Sigmoid colon (tissue), 7 donors: Measurements from ENCODE around the gene KREMEN1. TPM values are rescaled to one million over a fixed set of nuclear protein-coding genes. Genes with fewer than 3 reads are reported as not detected.
"Not testable (repeated sequence)": the region's sequence is repeated elsewhere in the genome, so short reads cannot be mapped to it uniquely, and the experiment has no call there.

ENCODE experiments used
- DNase-seq: peaks from one replicate; pipeline ENCODE4 v3.0.0-alpha.2; 2019
- H3K27ac ChIP-seq, 4 donors: fragments of 200-600 bp; sonication (generic); one replicate each; pipeline ENCODE4 v1.5.1; 2016 to 2019; ENCODE audit warnings: mild to moderate bottlenecking in 1 of 4
- H3K27me3 ChIP-seq, 3 donors: fragments of 200-600 bp; sonication (generic); one replicate each; pipeline ENCODE4 v1.5.1; 2019; ENCODE audit warnings: mild to moderate bottlenecking in 1 of 3
- H3K36me3 ChIP-seq, 4 donors: fragments of 200-600 bp; sonication (generic); one replicate each; pipeline ENCODE4 v1.5.1; 2016 to 2019
- H3K4me1 ChIP-seq, 4 donors: fragments of 200-600 bp; sonication (generic); one replicate each; pipeline ENCODE4 v1.5.1; 2017 to 2019
- H3K4me3 ChIP-seq, 4 donors: fragments of 200-600 bp; sonication (generic); one replicate each; pipeline ENCODE4 v1.5.1; 2017 to 2019; ENCODE audit warnings: mild to moderate bottlenecking in 2 of 4, moderate library complexity in 1 of 4
- H3K9me3 ChIP-seq, 4 donors: fragments of 200-600 bp in 3 of 4; sonication (generic) in 3 of 4; one replicate each; pipeline versions ENCODE4 v1.5.1 to v1.6.1; 2013 to 2019
- EP300 ChIP-seq, 4 donors: sonication (generic); formaldehyde crosslinking; IDR thresholded peaks; one replicate each; pipeline ENCODE4 v1.6.1; 2017; ENCODE audit warnings: antibody characterized with exemption in 4 of 4
- POLR2A ChIP-seq, 2 donors: fragments of 450-650 bp; IDR thresholded peaks; one replicate each; pipeline ENCODE4 v1.6.1; 2016; ENCODE audit warnings: antibody characterized with exemption in 2 of 2, mild to moderate bottlenecking in 2 of 2, moderate library complexity in 2 of 2
- POLR2AphosphoS5 ChIP-seq, 4 donors: sonication (generic); formaldehyde crosslinking; IDR thresholded peaks; one replicate each; pipeline ENCODE4 v1.6.1; 2017; ENCODE audit warnings: antibody characterized with exemption in 4 of 4
- WGBS, 2 donors: extraction: QIAGEN DNeasy Blood & Tissue Kit; methylation state at CpG; one replicate each; pipeline ENCODE4 v1.1.7; 2013; 5-methylcytosine and 5-hydroxymethylcytosine counted together
- intact Hi-C: fragments of 100-400 bp; cut with DNase I; formaldehyde crosslinking; loops from one replicate; pipeline ENCODE4 v1.15.1; 2023
- polyA plus RNA-seq, 3 donors: library from polyadenylated mRNA; stranded (reverse); fragments of 200-250 nt; gene quantifications; one replicate each; pipeline ENCODE4 v1.2.3, GENCODE V29; 2013
- total RNA-seq, 4 donors: library from RNA; depleted of rRNA; stranded (reverse); fragments of >200 nt; gene quantifications; one replicate each; pipeline ENCODE4 v1.1.0, GENCODE V29; 2016
- TF ChIP-seq, protein P1 (sequence below), 4 experiments: fragments of 450-650 bp in 3 of 4; fragments of 200-600 bp in 1 of 4; IDR thresholded peaks; one replicate each; pipeline ENCODE4 v1.5.1; 2016 to 2019; ENCODE audit warnings: antibody characterized with exemption in 4 of 4, mild to moderate bottlenecking in 3 of 4, moderate library complexity in 2 of 4
- donor health status: healthy with polysubstance abuse.
- donor health status: Bipolar disorder and iron deficiency.
- donor health status: healthy.

The KREMEN1 gene
- total and polyA plus RNA-seq, 7 donors, result 4.2 to 13.2 (median 6.7) TPM

DNA sequence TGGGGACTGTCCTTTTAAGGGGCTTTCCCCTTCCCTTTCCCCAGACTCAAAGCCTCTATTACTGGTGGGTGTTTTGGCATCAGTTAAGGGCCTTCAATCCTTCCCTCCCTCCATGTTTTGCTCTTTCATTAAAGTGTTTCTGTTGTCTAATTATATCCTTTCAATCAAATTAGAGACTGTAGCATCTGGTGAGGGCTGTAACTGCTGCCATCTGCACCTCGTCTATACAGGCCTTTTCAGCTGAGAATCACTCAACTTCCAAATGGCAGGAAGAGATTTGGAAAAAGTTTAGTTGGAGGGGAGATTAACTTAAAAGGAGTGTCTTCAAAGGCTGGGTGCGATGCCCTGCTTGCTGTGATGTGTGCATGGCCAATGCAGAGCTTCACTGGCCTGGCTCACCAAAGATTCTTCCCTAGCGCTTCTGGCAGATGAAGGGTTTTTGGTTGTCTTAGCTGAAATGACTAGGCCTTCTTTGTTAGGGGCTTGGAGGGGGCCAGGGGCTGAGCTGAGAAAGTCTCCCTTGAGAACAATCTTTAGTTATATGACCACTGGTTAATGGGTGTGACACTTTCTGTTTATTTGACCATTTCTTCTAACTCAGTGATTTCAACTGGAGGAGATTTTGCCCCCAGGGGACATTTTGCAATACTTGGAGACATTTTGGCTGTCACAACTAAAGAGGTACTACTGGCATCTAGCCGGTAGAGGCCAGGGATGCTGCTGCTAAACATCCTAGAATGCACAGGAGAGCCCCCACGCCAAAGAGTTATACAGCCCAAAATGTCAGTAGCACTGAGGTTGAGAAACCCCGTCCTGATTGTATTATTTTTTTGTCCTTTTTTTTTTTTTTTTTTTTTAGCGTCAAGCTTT lies 7.5 kb downstream of the KREMEN1 start:
- H3K36me3 ChIP-seq, result no peaks in the 10 kb centered on the region
- H3K9me3 ChIP-seq, result no peaks in the 10 kb centered on the region
- peak overlapping the region in 1 of 4 donors; percentile 14 for H3K27ac ChIP-seq
- WGBS, 2 donors, result 75 to 86% methylated on average over 7 of the region's 7 CpGs
- H3K4me1 ChIP-seq, result peaks cover 0 to 4% (median 0%) of the 10 kb centered on the region in 4 donors
- H3K27me3 ChIP-seq, result no peaks in the 10 kb centered on the region
- no peak overlapping the region for H3K4me3 ChIP-seq
- no peak for DNase-seq
- intact Hi-C loops, result no loop called here
- TF ChIP-seq EP300 (IDR thresholded peaks at IDR 0.05) (no peak), POLR2AphosphoS5 (IDR thresholded peaks at IDR 0.05) (peak in 1 of 4 donors; percentile 12)

DNA sequence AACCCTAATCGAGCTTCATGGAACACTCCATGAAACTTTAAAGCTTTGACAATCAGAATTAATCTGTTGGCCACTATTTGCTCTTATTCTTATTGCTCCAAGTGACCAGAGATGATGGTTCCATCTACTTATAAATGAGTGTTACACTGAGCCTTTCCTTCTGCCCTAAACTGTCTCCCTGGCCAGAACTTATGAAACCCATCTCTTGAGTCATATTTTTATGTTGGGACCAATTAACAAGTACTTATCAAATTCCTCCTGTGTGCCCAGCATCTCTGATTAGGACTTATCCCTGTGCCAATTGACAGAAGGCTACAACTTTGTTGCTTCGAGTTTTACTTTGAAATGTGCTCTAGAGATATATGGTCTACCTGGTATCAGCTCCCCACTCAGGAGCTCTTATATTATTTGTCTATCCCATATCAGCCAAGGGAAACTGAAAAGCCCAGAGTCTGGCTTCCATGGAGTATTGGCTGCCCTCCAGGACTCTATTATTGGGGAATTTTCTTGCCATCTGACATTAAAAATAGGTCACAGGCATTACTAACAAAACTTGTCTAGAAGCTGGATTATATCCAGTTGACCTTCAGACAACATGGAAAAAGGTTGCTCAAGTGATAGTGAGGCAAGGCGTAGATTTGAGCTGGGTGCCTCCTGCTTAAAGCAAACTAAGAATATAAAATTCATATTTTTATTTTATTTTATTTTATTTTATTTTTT lies 8.8 kb downstream of the KREMEN1 start:
- TF ChIP-seq POLR2A (IDR thresholded peaks at IDR 0.05) (no peak), POLR2AphosphoS5 (IDR thresholded peaks at IDR 0.05) (no peak), EP300 (IDR thresholded peaks at IDR 0.05) (no peak)
- TF ChIP-seq, protein P1, sequence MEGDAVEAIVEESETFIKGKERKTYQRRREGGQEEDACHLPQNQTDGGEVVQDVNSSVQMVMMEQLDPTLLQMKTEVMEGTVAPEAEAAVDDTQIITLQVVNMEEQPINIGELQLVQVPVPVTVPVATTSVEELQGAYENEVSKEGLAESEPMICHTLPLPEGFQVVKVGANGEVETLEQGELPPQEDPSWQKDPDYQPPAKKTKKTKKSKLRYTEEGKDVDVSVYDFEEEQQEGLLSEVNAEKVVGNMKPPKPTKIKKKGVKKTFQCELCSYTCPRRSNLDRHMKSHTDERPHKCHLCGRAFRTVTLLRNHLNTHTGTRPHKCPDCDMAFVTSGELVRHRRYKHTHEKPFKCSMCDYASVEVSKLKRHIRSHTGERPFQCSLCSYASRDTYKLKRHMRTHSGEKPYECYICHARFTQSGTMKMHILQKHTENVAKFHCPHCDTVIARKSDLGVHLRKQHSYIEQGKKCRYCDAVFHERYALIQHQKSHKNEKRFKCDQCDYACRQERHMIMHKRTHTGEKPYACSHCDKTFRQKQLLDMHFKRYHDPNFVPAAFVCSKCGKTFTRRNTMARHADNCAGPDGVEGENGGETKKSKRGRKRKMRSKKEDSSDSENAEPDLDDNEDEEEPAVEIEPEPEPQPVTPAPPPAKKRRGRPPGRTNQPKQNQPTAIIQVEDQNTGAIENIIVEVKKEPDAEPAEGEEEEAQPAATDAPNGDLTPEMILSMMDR (IDR thresholded peaks at IDR 0.05), result no peak
- intact Hi-C loops, result no loop called here

DNA sequence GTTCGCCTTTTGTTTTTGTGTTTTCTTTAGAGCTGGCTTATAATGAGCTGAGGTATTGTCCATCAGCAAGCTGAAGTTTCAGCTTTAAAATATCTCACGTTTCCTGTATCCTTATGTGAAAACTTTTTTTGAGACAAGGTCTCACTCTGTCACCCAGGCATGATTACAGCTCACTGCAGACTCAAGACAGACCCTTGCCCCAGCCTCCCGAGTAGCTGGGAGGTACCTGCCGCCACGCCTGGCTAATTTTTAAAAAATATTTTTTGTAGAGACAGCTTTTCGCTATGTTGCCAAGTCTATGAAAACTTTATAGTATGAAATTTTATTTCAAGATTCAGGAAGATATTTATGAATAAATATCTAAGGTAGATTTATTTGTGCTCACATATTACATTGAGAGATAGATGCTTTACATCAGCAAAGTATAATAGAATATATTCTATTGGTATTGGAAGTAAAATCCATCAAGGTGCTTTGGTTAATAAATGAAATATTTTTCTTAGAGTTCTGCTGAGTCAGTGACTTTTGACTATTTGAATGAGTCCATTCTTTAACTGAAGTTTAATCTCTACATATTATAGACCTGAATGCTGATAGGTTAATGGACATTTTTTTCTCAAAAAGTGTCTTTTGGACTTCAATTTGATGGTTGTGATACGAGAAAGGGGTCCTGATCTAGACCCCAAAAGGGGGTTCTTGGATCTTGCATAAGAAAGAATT lies 10.2 kb downstream of the KREMEN1 start:
- H3K27ac ChIP-seq, result no peak overlapping the region
- no peaks in the 10 kb centered on the region for H3K36me3 ChIP-seq

More for the DNA sequence above, 8.8 kb downstream of the KREMEN1 start:
- 72 to 81% methylated on average over 3 of the region's 3 CpGs for WGBS, 2 donors
- peaks cover 0 to 4% (median 0%) of the 10 kb centered on the region in 4 donors for H3K4me1 ChIP-seq
- no peak for DNase-seq
- H3K4me3 ChIP-seq, result no peak overlapping the region
- no peaks in the 10 kb centered on the region for H3K9me3 ChIP-seq
- H3K27ac ChIP-seq, result peak overlapping the region in 1 of 4 donors; percentile 18
- H3K36me3 ChIP-seq, result no peaks in the 10 kb centered on the region
- H3K27me3 ChIP-seq, result no peaks in the 10 kb centered on the region

DNA sequence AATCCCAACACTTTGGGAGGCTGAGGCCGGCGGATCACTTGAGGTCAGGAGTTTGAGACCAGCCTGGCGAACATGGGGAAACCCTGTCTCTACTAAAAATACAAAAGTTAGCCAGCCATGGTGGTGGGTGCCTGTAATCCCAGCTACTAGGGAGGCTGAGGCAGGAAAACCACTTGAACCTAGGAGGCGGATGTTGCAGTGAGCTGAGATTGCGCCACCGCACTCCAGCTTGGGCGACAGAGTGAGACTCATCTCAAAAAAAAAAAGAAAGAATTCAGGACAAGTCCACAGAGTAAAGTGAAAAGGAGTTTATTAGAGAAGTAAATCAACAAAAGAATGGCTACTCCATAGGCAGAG lies 10.7 kb downstream of the KREMEN1 start:
- H3K4me3 ChIP-seq, H3K27me3 ChIP-seq, H3K4me1 ChIP-seq, H3K36me3 ChIP-seq, intact Hi-C loops, DNase-seq, H3K27ac ChIP-seq, H3K9me3 ChIP-seq: not testable (repeated sequence)
- 90 to 93% methylated on average over 7 of the region's 7 CpGs for WGBS, 2 donors

More for the DNA sequence above, 10.2 kb downstream of the KREMEN1 start:
- 82 to 90% methylated on average over 7 of the region's 7 CpGs for WGBS, 2 donors
- TF ChIP-seq POLR2A (IDR thresholded peaks at IDR 0.05), result no peak
- TF ChIP-seq POLR2AphosphoS5 (IDR thresholded peaks at IDR 0.05), result no peak
- TF ChIP-seq, protein P1 (IDR thresholded peaks at IDR 0.05), result no peak
- no peak for TF ChIP-seq EP300 (IDR thresholded peaks at IDR 0.05)
- H3K4me3 ChIP-seq, result no peak overlapping the region
- H3K4me1 ChIP-seq, result peaks cover 0 to 4% (median 0%) of the 10 kb centered on the region in 4 donors
- H3K9me3 ChIP-seq, result no peaks in the 10 kb centered on the region
- intact Hi-C loops, result no loop called here
- no peak for DNase-seq
- H3K27me3 ChIP-seq, result no peaks in the 10 kb centered on the region

DNA sequence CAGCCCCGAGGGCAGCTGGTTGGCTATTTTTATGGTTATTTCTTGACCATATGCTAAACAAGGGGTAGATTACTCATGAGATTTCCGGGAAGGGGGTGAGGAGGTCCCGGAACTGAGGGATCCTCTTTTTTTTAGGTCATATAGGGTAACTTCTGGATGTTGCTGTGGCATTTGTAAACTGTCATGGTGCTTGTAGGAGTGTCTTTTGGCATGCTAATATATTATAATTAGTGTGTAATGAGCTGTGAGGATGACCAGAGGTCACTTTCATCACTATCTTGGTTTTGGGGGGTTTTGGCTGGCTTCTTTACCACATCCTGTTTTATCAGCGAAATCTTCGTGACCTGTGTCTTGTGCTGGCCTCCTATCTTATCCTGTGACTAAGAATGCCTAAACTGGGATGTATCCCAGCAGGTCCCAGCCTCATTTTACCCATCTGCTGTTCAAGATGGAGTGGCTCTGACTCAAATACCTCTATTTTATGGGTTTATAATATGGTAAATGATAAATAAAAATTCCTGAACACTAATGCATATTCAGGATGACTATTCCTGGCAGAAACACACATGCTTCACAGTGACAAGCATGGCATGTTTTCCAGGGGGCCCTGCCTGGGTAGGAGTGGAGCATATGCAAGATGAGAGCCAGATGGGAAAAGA lies 11.2 kb downstream of the KREMEN1 start:
- H3K4me3 ChIP-seq, result no peak overlapping the region
- H3K27ac ChIP-seq, result no peak overlapping the region
- H3K4me1 ChIP-seq, result peaks cover 0 to 4% (median 0%) of the 10 kb centered on the region in 4 donors
- intact Hi-C loops, result no loop called here
- no peaks in the 10 kb centered on the region for H3K36me3 ChIP-seq
- no peaks in the 10 kb centered on the region for H3K27me3 ChIP-seq
- DNase-seq, result no peak
- no peaks in the 10 kb centered on the region for H3K9me3 ChIP-seq
- 58 to 75% methylated on average over 5 of the region's 5 CpGs for WGBS, 2 donors
- TF ChIP-seq POLR2AphosphoS5 (IDR thresholded peaks at IDR 0.05) (no peak), POLR2A (IDR thresholded peaks at IDR 0.05) (no peak), EP300 (IDR thresholded peaks at IDR 0.05) (no peak)
- TF ChIP-seq, protein P1 (IDR thresholded peaks at IDR 0.05), result no peak
